Karpas-422 (cell line): Measurements from ENCODE around the gene CCDC78. TPM values are rescaled to one million over a fixed set of nuclear protein-coding genes. Genes with fewer than 3 reads are reported as not detected.

ENCODE experiments used
- DNase-seq: peaks from one replicate; pipeline ENCODE4 v3.0.0-alpha.2; 2015
- H2AFZ ChIP-seq: fragments of 200-600 bp; sonication (generic); 2 replicates; pipeline ENCODE4 v1.6.1; 2014; ENCODE audit warnings: antibody characterized with exemption, low read length, mixed read lengths
- H3K27ac ChIP-seq: fragments of 200-600 bp; sonication (generic); 2 replicates; pipeline ENCODE4 v1.5.1; 2014; ENCODE audit warnings: mild to moderate bottlenecking, low read length, moderate library complexity
- H3K27me3 ChIP-seq: fragments of 200-600 bp; sonication (generic); 2 replicates; pipeline ENCODE4 v1.6.1; 2014; ENCODE audit warnings: low read length, mixed read lengths
- H3K36me3 ChIP-seq: fragments of 200-600 bp; sonication (generic); 2 replicates; pipeline ENCODE4 v1.6.1; 2014; ENCODE audit warnings: low read length, mixed read lengths; ENCODE audit not compliant: insufficient read depth
- H3K4me1 ChIP-seq: fragments of 200-600 bp; sonication (generic); 2 replicates; pipeline ENCODE4 v1.6.1; 2014; ENCODE audit warnings: mild to moderate bottlenecking, low read length, mixed read lengths
- H3K4me2 ChIP-seq: fragments of 200-600 bp; sonication (generic); 2 replicates; pipeline ENCODE4 v1.6.1; 2014; ENCODE audit warnings: low read length, low read depth, mild to moderate bottlenecking; ENCODE audit not compliant: poor library complexity, severe bottlenecking
- H3K4me3 ChIP-seq: fragments of 200-600 bp; sonication (generic); 2 replicates; pipeline ENCODE4 v1.5.1; 2014; ENCODE audit warnings: mild to moderate bottlenecking, antibody characterized with exemption, low read length, mixed read lengths
- H3K79me2 ChIP-seq: fragments of 200-600 bp; sonication (generic); 2 replicates; pipeline ENCODE4 v1.6.1; 2014; ENCODE audit warnings: mild to moderate bottlenecking, low read length, mixed read lengths
- H3K9ac ChIP-seq: fragments of 200-600 bp; sonication (generic); 2 replicates; pipeline ENCODE4 v1.6.0; 2014; ENCODE audit warnings: low read length
- H3K9me2 ChIP-seq: fragments of 200-600 bp; sonication (generic), shearing (Covaris generic); replicated peaks from 2 replicates; pipeline ENCODE4 v1.6.0; 2014; ENCODE audit warnings: mild to moderate bottlenecking, low read length, moderate library complexity; ENCODE audit not compliant: insufficient read depth
- H3K9me3 ChIP-seq: fragments of 300-700, 200-600 bp; sonication (generic); 2 replicates; pipeline ENCODE4 v1.6.1; 2014; ENCODE audit warnings: low read length, mixed read lengths
- H4K20me1 ChIP-seq: fragments of 200-600 bp; sonication (generic); 2 replicates; pipeline ENCODE4 v1.6.1; 2014; ENCODE audit warnings: mild to moderate bottlenecking, antibody characterized with exemption, low read length, low read depth; ENCODE audit not compliant: insufficient read depth
- total RNA-seq: library from RNA; depleted of rRNA; stranded (reverse); fragments of >200 nt; shearing (Covaris generic); gene quantifications from 2 replicates; pipeline ENCODE4 v1.2.3, GENCODE V29; 2014; ENCODE audit warnings: low replicate concordance

Gene CCDC78
- total RNA-seq, 1 experiment from 2014 or later = 29.4 TPM

GRCh38 chr16:720990-721764, 5.1 kb downstream of the CCDC78 start, which contains the start of gene ANTKMT:
Gene ANTKMT (plus strand): TSS chr16:721146. CDS start chr16:721275, 129 bp downstream.
- Histone ChIP-seq H3K9me2 (no peaks in the 10 kb centered on the region), H3K4me3 (peak within 1 kb of the TSS; percentile 97), H3K36me3 (0 out of 2 replicates have a peak, but pooled peaks cover 2% of the 10 kb centered on the region), H3K9ac (peak within 1 kb of the TSS; percentile 99), H2AFZ (no peak within 1 kb of the TSS; the same call in 1 of the 2 replicates), H3K79me2 (peaks cover 15% of the 10 kb centered on the region; the same call in 1 of the 2 replicates), H4K20me1 (peaks cover 25% of the 10 kb centered on the region), H3K9me3 (no peaks in the 10 kb centered on the region), H3K4me1 (peaks cover 87% of the 10 kb centered on the region), H3K27me3 (no peaks in the 10 kb centered on the region), H3K4me2 (peak within 1 kb of the TSS; percentile 88), H3K27ac (peak within 1 kb of the TSS; percentile 91)
- peak; percentile 97 for DNase-seq

DNA sequence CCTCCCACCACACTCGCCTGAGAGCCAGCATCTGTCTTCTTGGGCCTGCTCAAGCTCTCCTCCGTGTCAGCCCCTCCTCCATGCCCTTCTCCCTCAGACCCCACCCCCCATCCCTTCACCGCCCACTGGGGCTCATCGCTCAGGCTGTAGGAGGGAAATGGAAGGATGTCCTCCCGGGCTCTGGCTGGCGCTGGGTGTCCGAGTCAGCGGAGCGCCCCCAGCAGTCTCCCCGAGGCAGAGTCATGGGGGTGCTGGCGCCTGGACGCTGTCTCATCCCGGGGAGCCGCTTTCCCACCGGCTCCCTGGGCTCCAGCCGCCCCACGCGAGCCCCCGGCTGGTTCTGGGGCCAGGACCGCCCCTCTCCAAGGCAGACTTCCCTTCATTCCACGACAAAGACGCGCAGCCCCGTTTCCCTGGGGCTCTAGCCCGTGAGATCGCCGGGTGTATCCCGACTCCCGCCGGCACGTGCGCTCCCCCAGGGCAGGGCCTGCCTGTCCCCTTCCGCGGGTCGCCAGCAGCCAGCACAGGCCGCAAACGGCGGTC, 5.7 kb downstream of the CCDC78 start:
- Histone ChIP-seq H3K9me2 (no peaks in the 10 kb centered on the region), H3K27me3 (no peaks in the 10 kb centered on the region), H3K36me3 (0 out of 2 replicates have a peak, but pooled peaks cover 2% of the 10 kb centered on the region), H2AFZ (no peak overlapping the region; the same call in 1 of the 2 replicates), H3K4me1 (peaks cover 85% of the 10 kb centered on the region), H3K9me3 (no peaks in the 10 kb centered on the region), H3K4me2 (peak overlapping the region; percentile 88), H3K9ac (peak overlapping the region; percentile 99), H4K20me1 (peaks cover 29% of the 10 kb centered on the region), H3K27ac (peak overlapping the region; percentile 91), H3K4me3 (peak overlapping the region; percentile 97), H3K79me2 (peaks cover 19% of the 10 kb centered on the region; the same call in 1 of the 2 replicates)
- peak; percentile 95 for DNase-seq

- Histone ChIP-seq H3K9me3 (no peaks in the 10 kb centered on the region), H4K20me1 (peaks cover 29% of the 10 kb centered on the region), H3K36me3 (0 out of 2 replicates have a peak, but pooled peaks cover 2% of the 10 kb centered on the region), H3K9ac (peak overlapping the region; percentile 99), H3K4me2 (peak overlapping the region; percentile 88), H3K4me1 (peaks cover 82% of the 10 kb centered on the region), H3K79me2 (peaks cover 19% of the 10 kb centered on the region; the same call in 1 of the 2 replicates), H3K27ac (peak overlapping the region; percentile 91), H3K9me2 (no peaks in the 10 kb centered on the region), H3K4me3 (peak overlapping the region; percentile 97), H2AFZ (no peak overlapping the region), H3K27me3 (no peaks in the 10 kb centered on the region)
- no peak for DNase-seq
Measured at GRCh38 chr16:719815-720446, 6.3 kb downstream of the CCDC78 start.

DNA sequence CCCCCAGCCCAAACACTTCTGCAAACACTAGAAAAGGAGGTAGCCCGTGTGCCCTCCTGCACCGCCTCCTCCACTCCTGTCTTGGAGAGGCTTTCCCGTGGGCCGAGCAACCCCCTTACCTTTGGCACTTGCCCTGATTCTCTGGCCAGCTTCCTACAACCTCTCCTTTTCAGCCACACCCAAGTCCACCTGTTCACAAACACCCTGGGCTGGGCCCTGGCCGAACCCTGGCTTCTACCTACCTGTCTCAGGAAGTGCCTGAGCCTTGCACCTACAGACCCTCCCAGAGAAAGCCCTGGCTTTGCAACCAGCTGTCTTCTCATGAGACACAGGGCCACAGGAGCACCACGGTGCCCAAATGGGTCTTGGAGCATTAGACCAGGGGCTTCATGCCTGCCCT, 7.3 kb downstream of the CCDC78 start:
- Histone ChIP-seq H3K9me3 (no peaks in the 10 kb centered on the region), H3K27me3 (no peaks in the 10 kb centered on the region), H3K79me2 (peaks cover 19% of the 10 kb centered on the region; the same call in 1 of the 2 replicates), H3K9me2 (no peaks in the 10 kb centered on the region), H3K4me3 (peak overlapping the region; percentile 97; the same call in 1 of the 2 replicates), H2AFZ (no peak overlapping the region), H3K36me3 (0 out of 2 replicates have a peak, but pooled peaks cover 2% of the 10 kb centered on the region), H3K4me1 (peaks cover 78% of the 10 kb centered on the region), H3K27ac (no peak overlapping the region), H3K4me2 (peak overlapping the region; percentile 88), H3K9ac (peak overlapping the region; percentile 99; the same call in 1 of the 2 replicates), H4K20me1 (peaks cover 35% of the 10 kb centered on the region)
- DNase-seq = peak; percentile 49

- Histone ChIP-seq H3K27me3 (no peaks in the 10 kb centered on the region), H2AFZ (no peak overlapping the region), H3K4me1 (peaks cover 73% of the 10 kb centered on the region), H3K4me2 (peak overlapping the region; percentile 88), H3K9ac (no peak overlapping the region), H3K4me3 (no peak overlapping the region), H3K9me2 (no peaks in the 10 kb centered on the region), H3K79me2 (peaks cover 19% of the 10 kb centered on the region; the same call in 1 of the 2 replicates), H3K36me3 (0 out of 2 replicates have a peak, but pooled peaks cover under 1% of the 10 kb centered on the region), H3K9me3 (no peaks in the 10 kb centered on the region), H3K27ac (no peak overlapping the region), H4K20me1 (peaks cover 38% of the 10 kb centered on the region)
- peak; percentile 41 for DNase-seq
Measured at GRCh38 chr16:718389-718788, 7.9 kb downstream of the CCDC78 start.

DNA sequence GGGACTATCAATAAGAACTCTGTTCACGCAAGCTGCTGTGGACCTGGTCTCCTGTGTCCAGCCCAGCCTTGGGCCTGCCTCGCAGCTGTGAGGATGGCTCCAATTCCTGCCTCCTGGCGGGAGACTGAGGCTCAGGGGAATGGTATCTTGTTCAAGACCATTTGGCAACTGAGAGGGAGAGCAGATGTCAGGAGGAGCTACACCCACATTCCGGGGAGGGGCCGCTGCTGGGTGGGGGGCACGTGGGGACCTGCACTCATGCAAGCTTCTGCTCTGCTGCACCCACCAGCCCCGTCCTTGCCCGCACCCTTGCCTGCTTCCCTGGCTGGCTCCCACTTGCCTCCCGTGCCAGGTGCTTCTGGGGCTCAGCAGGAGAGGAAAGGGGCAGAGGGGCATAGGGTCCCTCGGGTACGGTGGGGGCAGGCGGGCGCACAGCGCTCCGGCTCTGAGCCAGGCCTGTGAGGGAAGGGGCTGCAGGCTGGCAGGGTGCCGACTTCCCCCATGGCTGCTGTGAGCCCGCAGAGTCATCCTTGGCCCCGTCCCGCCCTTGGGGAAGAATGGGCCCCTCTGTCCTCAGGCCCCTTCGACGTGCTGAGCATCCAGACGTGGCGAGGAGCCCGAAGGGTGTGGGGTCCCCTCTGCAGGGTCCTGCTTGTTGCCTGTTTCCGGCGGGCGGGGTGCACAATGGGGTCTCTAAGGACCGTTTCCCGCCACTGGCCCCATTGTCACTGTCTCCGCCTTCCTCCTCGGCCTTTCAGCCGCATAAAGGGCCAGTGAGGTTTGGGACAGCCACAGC, 8.6 kb downstream of the CCDC78 start:
- peak overlapping the region; percentile 70 for H3K4me2 ChIP-seq
- peaks cover 15% of the 10 kb centered on the region; the same call in 1 of the 2 replicates for H3K79me2 ChIP-seq
- no peaks in the 10 kb centered on the region for H3K27me3 ChIP-seq
- H3K4me3 ChIP-seq = peak overlapping the region; percentile 81; the same call in 1 of the 2 replicates
- no peak overlapping the region for H3K27ac ChIP-seq
- H2AFZ ChIP-seq = no peak overlapping the region
- H3K9me3 ChIP-seq = no peaks in the 10 kb centered on the region
- no peaks in the 10 kb centered on the region for H3K9me2 ChIP-seq
- peak overlapping the region; percentile 84; the same call in 1 of the 2 replicates for H3K9ac ChIP-seq
- DNase-seq = peak; percentile 44
- H4K20me1 ChIP-seq = peaks cover 38% of the 10 kb centered on the region
- H3K4me1 ChIP-seq = peaks cover 65% of the 10 kb centered on the region
- no peaks in the 10 kb centered on the region for H3K36me3 ChIP-seq

GRCh38 chr16:716768-717325, 9.4 kb downstream of the CCDC78 start:
- peaks cover 35% of the 10 kb centered on the region for H4K20me1 ChIP-seq
- H3K27me3 ChIP-seq = no peaks in the 10 kb centered on the region
- H3K36me3 ChIP-seq = no peaks in the 10 kb centered on the region
- DNase-seq = no peak
- no peaks in the 10 kb centered on the region for H3K9me3 ChIP-seq
- H3K9me2 ChIP-seq = no peaks in the 10 kb centered on the region
- H3K4me3 ChIP-seq = peak overlapping the region; percentile 81; the same call in 1 of the 2 replicates
- peak overlapping the region; percentile 63 for H3K27ac ChIP-seq
- peaks cover 10% of the 10 kb centered on the region; the same call in 1 of the 2 replicates for H3K79me2 ChIP-seq
- peak overlapping the region; percentile 84 for H3K9ac ChIP-seq
- H3K4me1 ChIP-seq = peaks cover 57% of the 10 kb centered on the region
- peak overlapping the region; percentile 70 for H3K4me2 ChIP-seq
- H2AFZ ChIP-seq = no peak overlapping the region
